Activated T-cell treated with anti-CD3 and anti-CD28 coated beads for 48 hours (primary cell): ENCODE measurements around the gene PLCXD1.
"Not testable (repeated sequence)": the region's sequence is repeated elsewhere in the genome, so short reads cannot be mapped to it uniquely, and the experiment has no call there.

ENCODE experiments used
- DNase-seq: peaks from one replicate; pipeline ENCODE4 v3.0.0-alpha.2; 2020; ENCODE audit warnings: low read depth

The PLCXD1 gene

GRCh38 chrX:262381-262909 lies 18.7 kb upstream of the PLCXD1 start:
- no peak for DNase-seq

GRCh38 chrX:264006-264405 lies 17.2 kb upstream of the PLCXD1 start:
- not testable (repeated sequence) for DNase-seq

GRCh38 chrX:264634-265455 lies 16.3 kb upstream of the PLCXD1 start:
- no peak for DNase-seq

GRCh38 chrX:265502-265901 lies 15.7 kb upstream of the PLCXD1 start:
- DNase-seq = no peak

DNA sequence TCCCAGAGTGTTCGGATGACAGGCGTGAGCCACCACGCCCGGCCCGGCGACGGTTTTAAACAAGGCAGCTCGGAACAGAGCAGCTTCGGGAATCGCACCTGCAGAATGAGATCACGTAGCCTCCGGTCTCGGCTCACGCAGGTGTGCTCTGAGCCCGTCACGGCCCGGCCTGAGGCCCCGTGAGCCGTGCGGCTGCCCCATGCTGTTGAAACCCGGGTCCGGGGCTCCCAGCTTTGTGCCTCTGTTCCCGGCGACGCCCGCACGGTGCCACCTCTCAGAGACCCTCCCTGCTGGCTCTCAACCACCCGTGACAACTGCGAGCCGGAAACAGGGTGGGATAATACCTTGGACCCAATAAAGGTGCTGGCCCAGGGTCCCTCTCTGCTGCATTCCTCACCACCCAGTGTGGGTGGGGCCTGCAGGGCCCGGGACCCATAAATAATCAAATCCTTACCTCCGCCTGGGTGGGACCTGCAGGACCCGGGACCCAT lies 13.4 kb upstream of the PLCXD1 start:
- DNase-seq = no peak

- no peak for DNase-seq
Observed at GRCh38 chrX:270848-271367, 10.3 kb upstream of the PLCXD1 start.

GRCh38 chrX:274904-275475 lies 6.2 kb upstream of the PLCXD1 start:
- no peak for DNase-seq

DNA sequence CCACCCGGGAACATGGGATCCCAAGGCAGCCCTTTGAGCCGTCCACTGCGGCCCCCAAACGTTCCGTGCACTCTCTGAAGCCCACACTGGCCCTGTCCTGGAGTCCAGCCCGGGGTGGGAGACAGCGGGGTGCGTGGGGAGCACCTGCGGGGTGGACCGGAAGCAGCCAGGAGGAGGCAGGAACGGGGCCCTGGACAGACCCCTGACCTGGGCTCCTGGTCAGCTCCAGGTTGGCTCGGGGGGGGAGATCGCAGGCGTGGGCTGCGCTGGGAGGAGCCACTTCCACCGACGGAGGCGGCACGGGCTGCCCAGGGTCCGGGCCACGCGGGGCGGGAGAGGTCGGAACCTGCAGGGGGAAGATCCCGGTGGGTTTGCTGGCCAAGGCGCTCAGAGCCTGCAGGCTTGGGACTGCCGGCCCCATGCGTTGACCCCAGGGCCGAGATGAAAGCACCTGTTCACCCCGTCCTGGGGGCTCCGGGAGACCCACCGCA lies 5.7 kb upstream of the PLCXD1 start:
- DNase-seq = no peak

DNA sequence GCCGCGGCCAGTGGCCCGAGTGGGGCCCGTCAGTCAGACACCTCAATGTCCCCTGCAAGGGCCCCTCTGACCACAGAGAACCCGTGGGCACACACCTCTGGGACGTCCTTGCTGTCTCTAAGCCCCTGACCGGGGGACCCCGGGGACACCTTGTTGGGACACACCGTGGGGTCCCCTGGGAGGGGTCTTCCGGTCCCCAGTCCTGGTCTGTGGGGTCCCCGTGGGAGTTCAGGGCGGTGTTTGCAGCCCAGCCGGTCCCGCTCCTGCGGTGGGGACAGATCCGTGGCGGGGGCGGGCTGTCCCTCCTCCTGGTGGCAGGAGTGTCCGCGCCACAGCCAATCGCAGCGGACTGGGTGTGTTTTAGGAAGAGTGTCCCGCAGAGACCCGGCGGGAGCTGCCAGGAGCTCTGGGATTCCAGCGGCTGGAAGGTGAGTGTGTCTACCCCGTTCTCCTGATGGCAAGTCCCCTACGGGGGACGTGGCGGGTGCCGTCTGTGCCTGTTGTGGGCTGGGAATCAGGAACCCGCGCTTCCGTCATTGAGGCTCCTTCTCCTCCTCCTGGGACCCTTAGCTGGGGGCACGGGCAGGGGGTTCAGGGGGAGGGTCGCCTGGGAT lies 5.1 kb upstream of the PLCXD1 start:
- no peak for DNase-seq

DNA sequence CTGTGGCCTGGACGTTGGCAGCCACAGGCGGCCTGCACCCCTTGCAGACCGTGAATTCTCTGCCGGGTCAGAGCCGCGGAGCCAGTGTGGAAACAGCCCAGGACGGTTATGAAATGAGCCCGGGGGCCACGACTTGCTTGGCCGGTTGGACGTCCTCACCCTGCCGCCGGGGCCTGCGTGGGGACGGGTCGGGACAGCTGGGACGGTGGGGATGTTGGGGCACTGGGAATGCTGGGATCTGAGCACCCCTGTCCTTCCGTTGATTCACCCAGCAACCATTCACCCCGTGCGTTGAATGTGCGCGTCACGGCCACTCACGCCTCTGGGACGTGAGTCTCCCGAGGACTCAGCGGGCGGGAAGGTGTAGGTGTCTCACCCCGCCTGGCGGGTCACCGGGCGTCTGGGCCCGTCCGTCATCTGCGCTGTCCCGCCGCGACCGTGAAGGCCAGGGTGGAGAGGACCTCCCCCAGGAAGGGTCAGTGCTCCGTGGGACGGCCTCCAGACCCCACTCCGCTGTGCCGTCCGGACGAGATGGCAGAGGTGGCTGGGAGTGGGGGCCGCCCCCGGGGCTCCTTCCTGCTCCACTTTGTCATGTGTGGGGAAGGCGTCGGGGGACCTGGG lies 4.5 kb upstream of the PLCXD1 start:
- DNase-seq = no peak

GRCh38 chrX:279757-280604 lies 1.2 kb upstream of the PLCXD1 start:
- DNase-seq = not testable (repeated sequence)

GRCh38 chrX:280722-281121 lies 459 bp upstream of the PLCXD1 start:
- not testable (repeated sequence) for DNase-seq

DNA sequence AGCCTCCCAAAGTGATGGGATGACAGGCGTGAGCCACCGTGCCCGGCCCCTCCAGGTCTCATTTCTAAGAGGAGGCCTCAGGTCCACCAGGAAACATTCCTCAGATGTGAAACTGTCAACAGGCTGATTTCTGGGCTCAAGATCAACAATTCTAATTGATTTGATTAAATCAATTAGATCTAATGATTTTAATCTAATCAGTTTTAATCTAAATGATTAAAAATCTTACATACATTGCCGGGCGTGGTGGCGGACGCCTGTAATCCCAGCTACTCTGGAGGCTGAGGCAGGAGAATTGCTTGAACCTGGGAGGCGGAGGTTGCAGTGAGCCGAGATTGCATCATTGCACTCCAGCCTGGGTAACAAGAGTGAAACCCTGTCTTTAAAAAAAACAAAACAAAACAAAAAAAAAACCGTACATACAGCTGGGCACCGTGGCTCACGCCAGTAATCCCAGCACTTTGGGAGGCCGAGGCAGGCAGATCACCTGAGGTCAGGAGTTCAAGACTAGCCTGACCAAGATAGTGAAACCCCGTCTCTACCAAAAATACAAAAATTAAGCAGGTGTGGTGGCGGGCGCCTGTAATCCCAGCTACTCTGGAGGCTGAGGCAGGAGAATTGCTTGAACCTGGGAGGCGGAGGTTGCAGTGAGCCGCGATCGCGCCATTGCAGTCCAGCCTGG lies 960 bp downstream of the PLCXD1 start:
- not testable (repeated sequence) for DNase-seq

GRCh38 chrX:283115-283845 lies 2.1 kb downstream of the PLCXD1 start:
- DNase-seq = peak; percentile 86

DNA sequence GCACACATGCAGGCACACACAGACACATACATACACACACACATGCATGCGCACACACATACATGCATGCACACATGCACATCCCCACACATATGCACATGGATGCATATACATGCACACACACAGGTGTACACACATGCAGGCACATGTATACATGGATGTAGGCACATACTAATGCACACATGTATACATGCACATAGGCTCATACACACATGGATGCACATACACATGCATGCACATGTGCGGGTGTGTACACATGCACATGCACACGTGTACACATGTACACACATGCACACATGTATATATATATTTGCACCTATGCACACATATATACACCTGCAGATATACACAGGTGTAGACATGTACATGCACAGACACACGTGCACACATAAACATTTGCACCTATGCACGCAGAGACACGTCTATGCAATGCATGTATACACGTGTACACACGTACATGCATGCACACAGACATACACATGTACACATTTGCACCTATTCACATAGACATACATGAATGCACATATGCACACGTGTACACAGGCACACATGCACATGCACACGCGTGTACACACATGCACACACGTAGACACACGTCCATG lies 4.0 kb downstream of the PLCXD1 start:
- DNase-seq = no peak

DNA sequence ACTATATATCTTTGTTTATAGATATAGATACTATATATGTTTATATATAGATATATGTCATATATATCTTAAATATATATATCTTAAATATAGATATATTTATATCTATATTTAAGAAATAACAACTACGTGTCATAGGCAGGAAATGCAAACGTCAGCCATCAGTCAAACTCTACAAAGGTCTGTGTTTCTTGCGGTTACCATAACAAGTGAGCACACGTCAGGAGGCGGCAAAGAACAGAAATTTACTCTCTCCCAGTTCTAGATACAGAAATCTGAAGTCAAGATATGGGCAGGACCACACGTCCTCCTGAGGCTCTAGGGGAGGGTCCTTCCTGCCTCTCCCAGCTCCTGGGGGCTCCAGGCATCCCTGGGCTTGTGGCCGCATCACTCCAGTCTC lies 6.5 kb downstream of the PLCXD1 start:
- no peak for DNase-seq

DNA sequence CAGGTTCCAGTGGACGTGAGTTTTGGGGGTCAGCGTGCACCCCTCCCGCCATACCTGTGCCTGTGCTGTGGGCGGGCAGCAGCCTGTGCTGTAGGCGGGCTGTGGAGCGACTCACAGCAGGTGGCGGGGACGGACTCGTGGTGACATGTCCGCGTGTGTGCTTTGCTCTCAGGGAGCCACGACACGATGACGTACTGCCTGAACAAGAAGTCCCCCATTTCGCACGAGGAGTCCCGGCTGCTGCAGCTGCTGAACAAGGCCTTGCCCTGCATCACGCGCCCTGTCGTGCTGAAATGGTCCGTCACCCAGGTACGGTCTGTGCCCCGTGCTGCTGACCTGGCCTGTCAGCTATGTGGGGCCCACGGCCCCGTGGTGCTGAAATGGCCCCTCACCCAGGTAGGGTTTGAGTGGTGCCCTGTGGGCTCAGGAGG lies 7.4 kb downstream of the PLCXD1 start:
- DNase-seq = no peak

DNA sequence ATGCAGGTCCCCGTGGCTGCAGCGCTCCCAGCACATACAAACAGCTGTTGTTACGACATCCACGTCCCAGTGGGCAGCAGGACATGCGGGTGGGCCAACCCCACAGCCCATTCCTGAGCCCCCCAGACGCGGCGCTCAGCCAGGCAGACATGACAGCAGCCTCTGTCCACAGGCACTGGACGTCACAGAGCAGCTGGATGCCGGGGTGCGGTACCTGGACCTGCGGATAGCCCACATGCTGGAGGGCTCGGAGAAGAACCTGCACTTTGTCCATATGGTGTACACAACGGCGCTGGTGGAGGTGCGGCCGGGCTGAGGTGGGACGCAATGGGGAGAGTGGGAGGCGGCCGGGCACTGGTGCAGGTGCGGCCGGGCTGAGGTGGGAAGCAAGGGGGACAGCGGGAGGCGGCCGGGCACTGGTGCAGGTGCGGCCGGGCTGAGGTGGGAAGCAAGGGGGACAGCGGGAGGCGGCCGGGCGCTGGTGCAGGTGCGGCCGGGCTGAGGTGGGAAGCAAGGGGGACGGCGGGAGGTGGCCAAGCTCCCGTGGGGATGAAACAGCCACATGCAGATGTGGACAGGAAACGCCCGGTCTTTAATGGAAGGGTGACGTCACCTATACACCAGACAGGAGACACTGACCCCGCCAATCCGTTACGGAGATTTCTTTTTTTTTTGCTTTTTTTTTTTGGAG lies 9.4 kb downstream of the PLCXD1 start:
- no peak for DNase-seq

DNA sequence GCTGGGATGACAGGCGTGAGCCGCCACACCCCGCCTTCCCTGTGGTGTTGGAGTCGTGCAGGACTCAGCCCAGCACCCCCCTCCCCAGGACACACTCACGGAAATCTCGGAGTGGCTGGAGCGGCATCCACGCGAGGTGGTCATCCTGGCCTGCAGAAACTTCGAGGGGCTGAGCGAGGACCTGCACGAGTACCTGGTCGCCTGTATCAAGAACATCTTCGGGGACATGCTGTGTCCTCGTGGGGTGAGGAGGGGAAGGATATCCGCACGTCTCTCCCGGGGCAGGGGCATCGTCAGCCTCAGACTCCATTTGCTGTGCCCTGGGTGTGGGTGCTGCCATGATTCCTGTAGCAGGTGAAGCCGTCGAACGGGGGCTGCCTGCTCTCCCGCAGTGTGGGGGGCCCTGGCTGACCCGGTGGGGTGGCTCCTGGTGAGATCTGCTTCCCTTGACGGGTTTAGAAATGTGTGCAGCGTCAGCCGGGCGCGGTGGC lies 10.3 kb downstream of the PLCXD1 start:
- DNase-seq = no peak
